ENCODE results near the gene ZNF28.
"Not testable (repeated sequence)": the region's sequence is repeated elsewhere in the genome, so short reads cannot be mapped to it uniquely, and the experiment has no call there.

The ZNF28 gene

DNA sequence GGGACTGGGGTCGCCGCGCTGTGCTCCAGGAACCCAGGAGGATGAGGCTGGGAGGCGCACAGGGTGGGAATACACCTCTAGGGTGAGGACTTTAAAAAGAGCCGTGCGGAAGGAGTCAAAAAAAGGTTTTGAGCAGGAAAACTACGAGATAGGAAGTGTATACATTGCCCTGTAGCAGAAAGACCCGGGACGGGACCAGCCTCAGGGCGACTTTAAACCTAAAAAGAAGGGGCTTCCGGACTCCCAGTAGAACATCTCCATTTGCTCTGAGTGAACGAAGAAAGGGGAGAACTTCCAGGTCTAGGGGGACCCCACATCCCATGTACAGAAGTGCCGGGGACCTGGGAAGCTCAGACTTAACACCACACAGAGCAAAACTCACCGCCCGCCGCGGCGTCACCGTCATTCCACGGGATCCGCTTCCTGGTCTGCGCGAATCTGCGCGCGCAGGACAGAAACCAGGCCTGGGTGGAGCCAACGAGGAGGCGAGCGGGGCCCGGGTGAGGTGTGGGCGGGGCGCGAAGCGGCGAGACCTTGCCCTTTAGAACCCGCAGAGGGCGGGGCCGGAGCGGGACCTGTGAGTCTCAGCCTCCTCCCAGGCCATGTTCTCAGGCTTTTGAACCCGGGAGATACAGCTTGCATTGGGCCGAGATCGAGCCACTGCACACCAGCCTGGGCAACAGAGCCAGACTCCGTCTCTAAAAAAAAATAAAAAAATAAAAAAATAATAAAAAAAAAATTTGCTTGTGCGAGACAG lies at the start of gene ZNF28:
Gene ZNF28 (minus strand): TSS at position 430 of the 757 bp plus-strand sequence. CDS start 3,675 bp downstream, outside the sequence.
- DNase-seq: peak; percentile 31
- in situ Hi-C loops (cut with MboI; ENCODE audit: low pct_unique_long_range_greater_than_20kb, low sequenced_read_pairs): not testable (repeated sequence)

DNA sequence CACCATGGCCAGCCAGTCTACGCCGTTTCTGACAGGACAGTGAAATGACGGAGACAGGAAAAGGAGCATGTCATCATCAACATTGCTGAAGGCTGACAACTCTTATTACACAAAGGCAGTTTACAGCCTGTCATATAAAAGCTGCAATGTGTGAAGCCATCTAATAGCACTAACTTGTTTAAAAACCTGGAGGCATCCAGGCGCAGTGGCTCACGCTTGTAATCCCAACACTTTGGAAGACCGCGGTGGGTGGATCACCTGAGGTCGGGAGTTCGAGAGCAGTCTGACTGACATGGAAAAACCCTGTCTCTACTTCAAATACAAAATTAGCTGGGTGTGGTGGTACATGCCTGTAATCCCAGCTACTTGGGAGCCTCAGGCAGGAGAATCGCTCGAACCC lies 46.6 kb upstream of the ZNF28 start:
- in situ Hi-C loops (cut with MboI; ENCODE audit: low pct_unique_long_range_greater_than_20kb, low sequenced_read_pairs); DNase-seq: not testable (repeated sequence)

GRCh38 chr19:52857378-52858191 lies 36.2 kb upstream of the ZNF28 start, which contains the start of gene ZNF468:
Gene ZNF468 (minus strand): TSS chr19:52857619. CDS start chr19:52854272, 3,347 bp downstream.
- peak; percentile 49 for DNase-seq
- in situ Hi-C loops (cut with MboI; ENCODE audit: low pct_unique_long_range_greater_than_20kb, low sequenced_read_pairs): not testable (repeated sequence)

DNA sequence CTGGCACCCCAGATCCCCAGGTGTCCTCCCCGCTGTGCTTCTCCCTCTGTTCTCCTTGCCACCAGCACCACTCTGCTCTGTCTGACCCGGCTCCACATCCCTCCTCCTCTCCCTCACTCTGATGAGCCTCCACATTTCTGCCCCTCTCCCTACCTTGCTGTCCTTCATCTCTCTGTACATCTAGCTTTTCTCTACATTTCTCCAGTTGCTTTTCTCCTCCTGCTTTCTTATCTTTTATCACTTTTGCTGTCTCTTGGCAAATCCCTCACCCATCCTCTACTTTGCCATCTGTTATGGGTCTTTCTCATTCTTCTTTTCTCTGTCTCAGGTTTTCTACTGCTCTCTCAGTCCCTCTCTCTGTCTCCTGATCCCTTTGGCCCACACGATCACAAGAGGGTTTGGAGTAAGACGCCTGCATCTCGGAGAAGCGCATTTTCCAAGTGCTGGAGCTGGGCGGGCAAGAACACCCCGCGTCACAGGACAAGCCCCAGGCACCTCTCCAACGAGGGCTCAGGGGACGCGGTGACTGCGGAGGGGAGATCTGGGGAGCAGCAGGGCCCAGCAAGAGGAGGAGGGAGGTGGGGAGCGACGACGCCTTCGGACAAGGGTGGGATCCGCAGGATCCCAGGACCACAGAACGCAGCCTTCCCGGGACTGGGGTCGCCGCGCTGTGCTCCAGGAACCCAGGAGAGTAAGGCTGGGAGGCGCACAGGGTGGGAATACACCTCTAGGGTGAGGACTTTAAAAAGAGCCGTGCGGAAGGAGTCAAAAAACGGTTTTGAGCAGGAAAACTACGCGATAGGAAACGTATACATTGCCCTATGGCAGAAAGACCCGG lies 35.3 kb upstream of the ZNF28 start:
- peak; percentile 7 for DNase-seq
- in situ Hi-C loops (cut with MboI; ENCODE audit: low pct_unique_long_range_greater_than_20kb, low sequenced_read_pairs): not testable (repeated sequence)

DNA sequence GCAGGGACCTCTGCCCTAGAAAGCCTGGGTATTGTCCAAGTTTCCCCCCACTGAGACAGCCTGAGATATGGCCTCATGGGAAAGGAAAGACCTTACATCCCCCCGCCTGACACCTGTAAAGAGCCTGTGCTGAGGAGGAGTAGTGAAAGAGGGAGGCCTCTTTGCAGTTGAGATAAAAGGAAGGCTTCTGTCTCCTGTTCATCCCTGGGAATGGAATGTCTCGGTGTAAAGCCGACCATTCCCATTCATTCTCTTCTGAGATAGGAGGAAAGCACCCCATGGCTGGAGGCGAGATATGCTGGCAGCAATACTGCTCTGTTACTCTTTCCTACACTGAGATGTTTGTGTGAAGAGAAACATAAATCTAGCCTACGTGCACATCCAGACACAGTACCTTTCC lies 25.9 kb upstream of the ZNF28 start:
- in situ Hi-C loops (cut with MboI; ENCODE audit: low pct_unique_long_range_greater_than_20kb, low sequenced_read_pairs): loop anchor here (5.0 kb wide), 1 partner anchor 330 kb away; no protein-coding TSS in a partner anchor
- not testable (repeated sequence) for DNase-seq

DNA sequence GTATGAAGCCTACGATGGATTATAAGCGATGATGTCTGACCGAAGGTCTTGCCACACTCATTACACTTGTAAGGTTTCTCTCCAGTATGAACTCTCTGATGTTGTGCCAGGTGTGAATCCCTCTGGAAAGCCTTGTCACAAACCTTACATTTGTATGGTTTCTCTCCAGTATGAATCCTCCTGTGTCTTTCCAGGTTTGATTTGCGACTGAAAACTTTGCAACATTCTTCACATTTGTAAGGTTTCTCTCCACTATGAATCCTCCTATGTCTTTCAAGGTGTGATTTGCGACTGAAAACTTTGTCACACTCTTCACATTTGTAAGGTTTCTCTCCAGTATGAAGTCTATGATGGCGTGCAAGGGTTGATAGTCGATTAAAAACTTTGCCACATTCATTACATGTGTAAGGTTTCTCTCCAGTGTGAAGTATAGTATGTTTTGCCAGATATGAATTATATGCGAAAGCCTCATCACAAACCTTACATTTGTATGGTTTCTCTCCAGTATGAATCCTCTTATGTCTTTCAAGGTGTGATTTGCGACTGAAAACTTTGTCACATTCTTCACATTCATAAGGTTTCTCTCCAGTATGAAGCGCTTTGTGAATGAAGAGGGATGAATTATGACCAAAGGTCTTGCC lies 19.5 kb upstream of the ZNF28 start:
- in situ Hi-C loops (cut with MboI; ENCODE audit: low pct_unique_long_range_greater_than_20kb, low sequenced_read_pairs); DNase-seq: not testable (repeated sequence)

DNA sequence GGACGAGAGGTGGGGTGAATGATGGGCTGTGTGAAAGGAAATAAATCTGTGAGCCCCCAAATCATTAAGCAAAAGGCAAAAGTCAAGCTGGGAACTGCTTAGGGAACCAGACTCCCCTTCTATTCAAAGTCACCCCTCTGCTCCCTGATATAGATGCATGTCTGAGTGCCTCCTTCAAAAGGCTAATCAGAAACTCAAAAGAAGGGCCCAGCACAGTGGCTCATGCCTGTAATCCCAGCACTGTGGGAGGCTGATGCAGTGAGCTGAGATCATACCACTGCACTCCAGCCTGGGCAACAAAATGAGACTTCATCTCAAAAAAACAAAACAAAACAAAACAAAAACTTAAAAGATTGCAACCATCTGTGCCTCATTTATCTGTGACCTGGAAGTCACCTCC lies 12.9 kb upstream of the ZNF28 start:
- in situ Hi-C loops (cut with MboI; ENCODE audit: low pct_unique_long_range_greater_than_20kb, low sequenced_read_pairs); DNase-seq: not testable (repeated sequence)

- DNase-seq; in situ Hi-C loops (cut with MboI; ENCODE audit: low pct_unique_long_range_greater_than_20kb, low sequenced_read_pairs): not testable (repeated sequence)
Observed at GRCh38 chr19:52833541-52833940, 12.1 kb upstream of the ZNF28 start.

DNA sequence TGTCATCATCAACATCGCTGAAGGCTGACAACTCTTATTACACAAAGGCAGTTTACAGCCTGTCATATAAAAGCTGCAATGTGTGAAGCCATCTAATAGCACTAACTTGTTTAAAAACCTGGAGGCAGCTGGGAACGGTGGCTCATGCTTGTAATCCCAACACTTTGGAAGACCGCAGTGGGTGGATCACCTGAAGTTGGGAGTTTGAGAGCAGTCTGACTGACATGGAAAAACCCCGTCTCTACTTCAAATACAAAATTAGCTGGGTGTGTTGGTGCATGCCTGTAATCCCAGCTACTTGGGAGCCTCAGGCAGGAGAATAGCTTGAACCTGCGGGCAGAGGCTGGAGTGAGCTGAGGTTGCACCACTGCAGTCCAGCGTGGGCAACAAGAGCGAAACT lies 8.4 kb upstream of the ZNF28 start:
- in situ Hi-C loops (cut with MboI; ENCODE audit: low pct_unique_long_range_greater_than_20kb, low sequenced_read_pairs); DNase-seq: not testable (repeated sequence)

- in situ Hi-C loops (cut with MboI; ENCODE audit: low pct_unique_long_range_greater_than_20kb, low sequenced_read_pairs): no loop called here
- no peak for DNase-seq
Observed at GRCh38 chr19:52825765-52826164, 4.3 kb upstream of the ZNF28 start.

DNA sequence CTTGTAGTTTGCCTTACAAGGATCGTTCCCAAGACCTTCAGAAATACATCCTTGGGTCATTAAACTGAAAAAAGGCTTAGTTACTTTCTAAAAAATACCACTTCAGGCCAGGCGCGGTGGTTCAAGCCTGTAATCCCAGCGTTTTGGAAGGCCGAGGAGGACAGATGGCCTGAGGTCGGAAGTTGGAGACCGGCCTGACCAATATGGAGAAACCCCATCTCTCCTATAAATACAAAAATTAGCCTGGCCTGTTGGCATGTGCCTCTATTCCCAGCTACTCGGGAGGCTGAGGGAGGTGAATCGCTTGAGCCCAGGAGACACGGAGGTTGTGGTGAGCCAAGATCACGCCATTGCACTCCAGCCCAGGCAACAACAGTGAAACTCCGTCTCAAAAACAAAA lies 2.2 kb upstream of the ZNF28 start:
- in situ Hi-C loops (cut with MboI; ENCODE audit: low pct_unique_long_range_greater_than_20kb, low sequenced_read_pairs): no loop called here
- DNase-seq: no peak

- in situ Hi-C loops (cut with MboI; ENCODE audit: low pct_unique_long_range_greater_than_20kb, low sequenced_read_pairs); DNase-seq: not testable (repeated sequence)
Observed at GRCh38 chr19:52820472-52821203, 795 bp downstream of the ZNF28 start.

- in situ Hi-C loops (cut with MboI; ENCODE audit: low pct_unique_long_range_greater_than_20kb, low sequenced_read_pairs): no loop called here
Observed at GRCh38 chr19:52809801-52810200, 11.6 kb downstream of the ZNF28 start.

DNA sequence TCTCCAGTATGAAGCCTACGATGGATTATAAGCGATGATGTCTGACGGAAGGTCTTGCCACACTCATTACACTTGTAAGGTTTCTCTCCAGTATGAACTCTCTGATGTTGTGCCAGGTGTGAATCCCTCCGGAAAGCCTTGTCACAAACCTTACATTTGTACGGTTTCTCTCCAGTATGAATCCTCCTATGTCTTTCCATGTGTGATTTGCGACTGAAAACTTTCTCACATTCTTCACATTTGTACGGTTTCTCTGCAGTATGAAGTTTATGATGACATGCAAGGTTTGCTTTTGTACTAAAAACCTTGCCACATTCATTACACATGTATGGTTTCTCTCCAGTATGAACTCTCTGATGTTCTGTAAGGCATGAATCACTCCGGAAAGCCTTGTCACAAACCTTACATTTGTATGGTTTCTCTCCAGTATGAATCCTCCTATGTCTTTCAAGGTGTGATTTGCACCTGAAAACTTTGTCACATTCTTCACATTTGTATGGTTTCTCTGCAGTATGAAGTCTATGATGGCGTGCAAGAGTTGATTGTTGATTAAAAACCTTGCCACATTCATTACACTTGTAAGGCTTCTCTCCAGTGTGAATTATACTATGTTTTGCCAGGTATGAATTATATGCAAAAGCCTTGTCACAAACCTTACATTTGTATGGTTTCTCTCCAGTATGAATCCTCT lies 21.3 kb downstream of the ZNF28 start:
- DNase-seq; in situ Hi-C loops (cut with MboI; ENCODE audit: low pct_unique_long_range_greater_than_20kb, low sequenced_read_pairs): not testable (repeated sequence)

More at GRCh38 chr19:52809801-52810200, 11.6 kb downstream of the ZNF28 start:
- no peak for DNase-seq

DNA sequence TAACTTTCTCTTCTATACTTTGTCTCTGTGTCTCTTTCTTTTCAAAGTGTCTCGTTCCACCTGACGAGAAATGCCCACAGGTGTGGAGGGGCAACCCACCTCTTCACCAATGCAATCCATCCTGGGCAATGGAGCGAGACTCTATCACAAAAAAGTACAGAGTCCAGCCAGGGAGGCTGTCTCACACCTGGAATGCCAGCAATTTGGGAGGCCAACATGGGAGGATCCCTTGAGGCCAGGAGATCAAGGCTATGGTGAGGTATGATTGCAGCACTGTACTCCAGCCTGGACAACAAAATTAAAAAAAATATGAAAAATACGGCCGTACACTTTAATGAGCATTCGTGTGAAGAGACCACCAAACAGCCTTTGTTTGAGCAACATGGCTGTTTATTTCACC lies 32.0 kb downstream of the ZNF28 start:
- no peak for DNase-seq
- in situ Hi-C loops (cut with MboI; ENCODE audit: low pct_unique_long_range_greater_than_20kb, low sequenced_read_pairs): no loop called here

GRCh38 chr19:52786464-52787354 lies 34.7 kb downstream of the ZNF28 start, which contains the start of gene ZNF600:
Gene ZNF600 (minus strand): TSS chr19:52786791. CDS start chr19:52778888, 7,903 bp downstream.
- in situ Hi-C loops (cut with MboI; ENCODE audit: low pct_unique_long_range_greater_than_20kb, low sequenced_read_pairs); DNase-seq: not testable (repeated sequence)

All from KBM-7 (cell line).